OCI-LY1 (cell line): Measurements from ENCODE around the gene CACNA1C.

Experiments used
- H2AFZ ChIP-seq: fragments of 200-600 bp; sonication (generic), shearing (Covaris generic); 2 replicates; pipeline ENCODE4 v1.6.0; 2014; ENCODE audit warnings: antibody characterized with exemption, mild to moderate bottlenecking, low read length
- H3F3A ChIP-seq: fragments of 200-600 bp; sonication (generic), shearing (Covaris generic); 2 replicates; pipeline ENCODE4 v1.6.0; 2014; ENCODE audit warnings: mild to moderate bottlenecking, antibody characterized with exemption, low read length, moderate library complexity; ENCODE audit not compliant: insufficient read depth
- H3K27ac ChIP-seq: fragments of 200-600 bp; sonication (generic); 2 replicates; pipeline ENCODE4 v1.5.1; 2014; ENCODE audit warnings: low read length, mixed run types, mild to moderate bottlenecking, low read depth; ENCODE audit not compliant: poor library complexity, severe bottlenecking
- H3K27me3 ChIP-seq: fragments of 200-600 bp; sonication (generic); 2 replicates; pipeline ENCODE4 v1.6.0; 2014; ENCODE audit warnings: antibody characterized with exemption, mild to moderate bottlenecking, low read length, moderate library complexity; ENCODE audit not compliant: insufficient read depth
- H3K36me3 ChIP-seq: fragments of 200-600 bp; sonication (generic); 2 replicates; pipeline ENCODE4 v1.6.1; 2014; ENCODE audit warnings: mild to moderate bottlenecking, antibody characterized with exemption, low read length, moderate library complexity, mixed read lengths; ENCODE audit not compliant: insufficient read depth
- H3K4me1 ChIP-seq: fragments of 200-600 bp; sonication (generic); 2 replicates; pipeline ENCODE4 v1.5.1; 2014; ENCODE audit warnings: mild to moderate bottlenecking, low read length, moderate library complexity; ENCODE audit not compliant: insufficient read depth, severe bottlenecking
- H3K4me2 ChIP-seq: fragments of 200-600 bp; sonication (generic), shearing (Covaris generic); 2 replicates; pipeline ENCODE4 v1.6.1; 2014; ENCODE audit warnings: low read length
- H3K4me3 ChIP-seq: fragments of 200-600 bp; sonication (generic); 2 replicates; pipeline ENCODE4 v1.5.1; 2014; ENCODE audit warnings: low read length, low read depth, mild to moderate bottlenecking, mixed read lengths; ENCODE audit not compliant: poor library complexity, severe bottlenecking
- H3K79me2 ChIP-seq: fragments of 200-600 bp; shearing (Covaris generic); 2 replicates; pipeline ENCODE4 v1.6.1; 2016; ENCODE audit warnings: mixed run types, low read length, mixed read lengths; ENCODE audit not compliant: insufficient read depth
- H3K9ac ChIP-seq: fragments of 200-600 bp; sonication (generic), shearing (Covaris generic); 2 replicates; pipeline ENCODE4 v1.6.1; 2014; ENCODE audit warnings: mild to moderate bottlenecking, low read length, mixed read lengths
- H3K9me2 ChIP-seq: fragments of 200-600 bp; sonication (generic), shearing (Covaris generic); 2 replicates; pipeline ENCODE4 v1.6.1; 2014; ENCODE audit warnings: low read depth, mild to moderate bottlenecking, low read length, mixed read lengths
- H3K9me3 ChIP-seq: fragments of 200-600 bp; shearing (Covaris generic); 2 replicates; pipeline ENCODE4 v1.6.1; 2014; ENCODE audit warnings: low read length, mixed read lengths
- H4K20me1 ChIP-seq: fragments of 200-600 bp; sonication (generic), shearing (Covaris generic); 2 replicates; pipeline ENCODE4 v1.6.0; 2016; ENCODE audit warnings: mild to moderate bottlenecking, low read length; ENCODE audit not compliant: insufficient read depth
- EZH2 ChIP-seq: fragments of 200-600 bp; sonication (generic), shearing (Covaris generic); IDR thresholded peaks from 2 replicates; pipeline ENCODE4 v1.8.0; 2017; ENCODE audit warnings: borderline replicate concordance, mixed run types, mild to moderate bottlenecking, antibody characterized with exemption, low read length, moderate library complexity, mixed read lengths
- TF ChIP-seq, protein P1 (sequence below): fragments of 200-600 bp; sonication (generic), shearing (Covaris generic); IDR thresholded peaks from 2 replicates; pipeline ENCODE4 v1.5.1; 2017; ENCODE audit warnings: mild to moderate bottlenecking, antibody characterized with exemption, low read length, moderate library complexity, mixed read lengths

CACNA1C gene

GRCh38 chr12:2529807-2530206 is 477.0 kb downstream of the CACNA1C start:
- no peaks in the 10 kb centered on the region for H3F3A ChIP-seq
- H2AFZ ChIP-seq = no peak overlapping the region
- no peak for TF ChIP-seq EZH2
- TF ChIP-seq, protein P1, sequence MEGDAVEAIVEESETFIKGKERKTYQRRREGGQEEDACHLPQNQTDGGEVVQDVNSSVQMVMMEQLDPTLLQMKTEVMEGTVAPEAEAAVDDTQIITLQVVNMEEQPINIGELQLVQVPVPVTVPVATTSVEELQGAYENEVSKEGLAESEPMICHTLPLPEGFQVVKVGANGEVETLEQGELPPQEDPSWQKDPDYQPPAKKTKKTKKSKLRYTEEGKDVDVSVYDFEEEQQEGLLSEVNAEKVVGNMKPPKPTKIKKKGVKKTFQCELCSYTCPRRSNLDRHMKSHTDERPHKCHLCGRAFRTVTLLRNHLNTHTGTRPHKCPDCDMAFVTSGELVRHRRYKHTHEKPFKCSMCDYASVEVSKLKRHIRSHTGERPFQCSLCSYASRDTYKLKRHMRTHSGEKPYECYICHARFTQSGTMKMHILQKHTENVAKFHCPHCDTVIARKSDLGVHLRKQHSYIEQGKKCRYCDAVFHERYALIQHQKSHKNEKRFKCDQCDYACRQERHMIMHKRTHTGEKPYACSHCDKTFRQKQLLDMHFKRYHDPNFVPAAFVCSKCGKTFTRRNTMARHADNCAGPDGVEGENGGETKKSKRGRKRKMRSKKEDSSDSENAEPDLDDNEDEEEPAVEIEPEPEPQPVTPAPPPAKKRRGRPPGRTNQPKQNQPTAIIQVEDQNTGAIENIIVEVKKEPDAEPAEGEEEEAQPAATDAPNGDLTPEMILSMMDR = no peak
- no peaks in the 10 kb centered on the region for H3K27me3 ChIP-seq
- H3K9me3 ChIP-seq = no peaks in the 10 kb centered on the region
- no peak overlapping the region for H3K4me2 ChIP-seq
- H3K36me3 ChIP-seq = no peaks in the 10 kb centered on the region
- H3K9me2 ChIP-seq = no peaks in the 10 kb centered on the region
- H3K27ac ChIP-seq = no peak overlapping the region
- no peaks in the 10 kb centered on the region for H3K79me2 ChIP-seq
- no peak overlapping the region for H3K4me3 ChIP-seq
- no peaks in the 10 kb centered on the region for H3K4me1 ChIP-seq
- no peak overlapping the region for H3K9ac ChIP-seq
- no peaks in the 10 kb centered on the region for H4K20me1 ChIP-seq

DNA sequence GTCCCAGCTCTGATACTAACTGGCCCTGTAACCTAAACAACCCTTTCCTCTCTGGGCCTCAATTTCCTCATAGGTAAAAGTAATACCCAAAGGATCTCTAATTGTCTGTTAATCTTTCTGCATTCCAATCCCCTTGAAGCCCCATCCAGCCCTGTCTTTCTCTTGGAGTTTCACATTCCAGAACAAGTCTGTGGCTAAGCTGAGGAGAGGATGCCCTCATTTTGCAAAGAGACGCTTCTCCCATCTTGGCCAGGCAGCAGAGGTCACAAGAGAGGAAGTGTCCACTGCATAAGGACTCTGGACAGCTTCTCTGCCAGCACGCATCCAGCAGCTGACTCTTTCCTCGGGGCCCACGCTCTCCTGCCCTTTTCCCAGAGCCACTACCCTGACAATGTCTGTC is 478.6 kb downstream of the CACNA1C start:
- Histone ChIP-seq H3K9me2 (no peaks in the 10 kb centered on the region), H3K9ac (no peak overlapping the region), H3K27me3 (no peaks in the 10 kb centered on the region), H4K20me1 (no peaks in the 10 kb centered on the region), H3F3A (no peaks in the 10 kb centered on the region), H3K4me1 (no peaks in the 10 kb centered on the region), H3K79me2 (no peaks in the 10 kb centered on the region), H3K36me3 (no peaks in the 10 kb centered on the region), H3K27ac (no peak overlapping the region), H3K4me2 (no peak overlapping the region), H3K9me3 (no peaks in the 10 kb centered on the region), H2AFZ (no peak overlapping the region), H3K4me3 (no peak overlapping the region)
- TF ChIP-seq EZH2 = no peak
- TF ChIP-seq, protein P1 = no peak

GRCh38 chr12:2533036-2533435 is 480.2 kb downstream of the CACNA1C start:
- Histone ChIP-seq H3K36me3 (no peaks in the 10 kb centered on the region), H3K9me2 (no peaks in the 10 kb centered on the region), H2AFZ (no peak overlapping the region), H3K9ac (no peak overlapping the region), H4K20me1 (no peaks in the 10 kb centered on the region), H3K79me2 (no peaks in the 10 kb centered on the region), H3K27ac (no peak overlapping the region), H3K4me3 (no peak overlapping the region), H3K4me2 (no peak overlapping the region), H3K9me3 (no peaks in the 10 kb centered on the region), H3K27me3 (no peaks in the 10 kb centered on the region), H3F3A (no peaks in the 10 kb centered on the region), H3K4me1 (no peaks in the 10 kb centered on the region)
- TF ChIP-seq, protein P1 = no peak
- TF ChIP-seq EZH2 = no peak
